Measurements from ENCODE around the gene CDON.

CDON gene

GRCh38 chr11:125942771-125943428, 119.8 kb downstream of the CDON start:
- no peak for DNase-seq

- peak in 3 of 4 experiments; percentile 8 to 45 (median 13) for DNase-seq
These were observed 120.8 kb downstream of the CDON start for GRCh38 chr11:125941619-125942611.

GRCh38 chr11:125941267-125941618, 121.4 kb downstream of the CDON start:
- no peak for DNase-seq

- DNase-seq, result no peak
These were observed 122.5 kb downstream of the CDON start for GRCh38 chr11:125940145-125940544.

GRCh38 chr11:125939081-125939521, 123.6 kb downstream of the CDON start:
- no peak for DNase-seq

GRCh38 chr11:125938418-125938817, 124.2 kb downstream of the CDON start:
- DNase-seq, result no peak

- DNase-seq, result no peak
These were observed 127.0 kb downstream of the CDON start for GRCh38 chr11:125935618-125936199.

GRCh38 chr11:125935056-125935455, 127.6 kb downstream of the CDON start:
- DNase-seq, result no peak

- DNase-seq, result no peak
These were observed 128.2 kb downstream of the CDON start for GRCh38 chr11:125934473-125934872.

GRCh38 chr11:125933030-125933813, 129.4 kb downstream of the CDON start:
- DNase-seq, result no peak

- DNase-seq, result no peak
These were observed 130.4 kb downstream of the CDON start for GRCh38 chr11:125932301-125932700.

- no peak for DNase-seq
These were observed 131.0 kb downstream of the CDON start for GRCh38 chr11:125931668-125932067.

- DNase-seq, result no peak
These were observed 131.6 kb downstream of the CDON start for GRCh38 chr11:125931116-125931515.

GRCh38 chr11:125930076-125930450, 132.6 kb downstream of the CDON start:
- DNase-seq, result no peak

- no peak for DNase-seq
These were observed 133.1 kb downstream of the CDON start for GRCh38 chr11:125929445-125930075.

GRCh38 chr11:125926682-125927081, 136.0 kb downstream of the CDON start:
- DNase-seq, result no peak

- DNase-seq, result no peak
These were observed 136.9 kb downstream of the CDON start for GRCh38 chr11:125925804-125926203.

- no peak for DNase-seq
These were observed 137.4 kb downstream of the CDON start for GRCh38 chr11:125925247-125925740.

- DNase-seq, result no peak
These were observed 138.2 kb downstream of the CDON start for GRCh38 chr11:125924384-125925007.

- DNase-seq, result no peak
These were observed 139.0 kb downstream of the CDON start for GRCh38 chr11:125923633-125924032.

GRCh38 chr11:125923012-125923579, 139.6 kb downstream of the CDON start:
- peak in 2 of 4 experiments; percentile 9 to 20 for DNase-seq
